GM19035 (cell line): ENCODE results near the gene PACS1.

Source experiments
- ATAC-seq: cut with Tn5 transposase; IDR thresholded peaks from one replicate; pipeline ENCODE4 v1.9.1; 2021; ENCODE audit not compliant: unreplicated experiment

The PACS1 gene

GRCh38 chr11:66136752-66137123, 66.7 kb downstream of the PACS1 start:
- ATAC-seq, result no peak

- ATAC-seq, result no peak
Measured at GRCh38 chr11:66139817-66140404, 69.8 kb downstream of the PACS1 start.

- no peak for ATAC-seq
Measured at GRCh38 chr11:66142370-66143263, 72.5 kb downstream of the PACS1 start.

- ATAC-seq, result no peak
Measured at GRCh38 chr11:66143264-66143566, 73.1 kb downstream of the PACS1 start.

GRCh38 chr11:66143996-66144678, 74.1 kb downstream of the PACS1 start:
- no peak for ATAC-seq

- ATAC-seq, result no peak
Measured at GRCh38 chr11:66146074-66146473, 76.0 kb downstream of the PACS1 start.

- ATAC-seq, result no peak
Measured at GRCh38 chr11:66146940-66147339, 76.9 kb downstream of the PACS1 start.

GRCh38 chr11:66150140-66150539, 80.1 kb downstream of the PACS1 start:
- ATAC-seq, result no peak

- no peak for ATAC-seq
Measured at GRCh38 chr11:66150725-66151124, 80.7 kb downstream of the PACS1 start.

- no peak for ATAC-seq
Measured at GRCh38 chr11:66151273-66151672, 81.2 kb downstream of the PACS1 start.

GRCh38 chr11:66154109-66154508, 84.0 kb downstream of the PACS1 start:
- no peak for ATAC-seq

- ATAC-seq, result no peak
Measured at GRCh38 chr11:66155387-66156073, 85.5 kb downstream of the PACS1 start.

- no peak for ATAC-seq
Measured at GRCh38 chr11:66157182-66157864, 87.3 kb downstream of the PACS1 start.

GRCh38 chr11:66158156-66158555, 88.1 kb downstream of the PACS1 start:
- no peak for ATAC-seq

GRCh38 chr11:66159324-66159984, 89.4 kb downstream of the PACS1 start:
- ATAC-seq, result no peak

- no peak for ATAC-seq
Measured at GRCh38 chr11:66160709-66161108, 90.6 kb downstream of the PACS1 start.

- no peak for ATAC-seq
Measured at GRCh38 chr11:66168289-66168688, 98.2 kb downstream of the PACS1 start.

GRCh38 chr11:66172146-66172545, 102.1 kb downstream of the PACS1 start:
- no peak for ATAC-seq

GRCh38 chr11:66176650-66177049, 106.6 kb downstream of the PACS1 start:
- ATAC-seq, result no peak

- ATAC-seq, result no peak
Measured at GRCh38 chr11:66178183-66178582, 108.1 kb downstream of the PACS1 start.
